NT2/D1 (cell line): ENCODE data around the gene LPP.

Experiments
- SUZ12 ChIP-seq: IDR thresholded peaks from 2 replicates; pipeline ENCODE4 v1.6.1; 2011; ENCODE audit not compliant: insufficient read length, insufficient read depth; ENCODE audit errors: extremely low read depth
- YY1 ChIP-seq: IDR thresholded peaks from 2 replicates; pipeline ENCODE4 v1.6.1; 2011; ENCODE audit not compliant: insufficient read length, insufficient read depth
- ZNF274 ChIP-seq: IDR thresholded peaks from 2 replicates; pipeline ENCODE4 v1.6.1; 2011; ENCODE audit warnings: mild to moderate bottlenecking, low read depth, low read length

DNA sequence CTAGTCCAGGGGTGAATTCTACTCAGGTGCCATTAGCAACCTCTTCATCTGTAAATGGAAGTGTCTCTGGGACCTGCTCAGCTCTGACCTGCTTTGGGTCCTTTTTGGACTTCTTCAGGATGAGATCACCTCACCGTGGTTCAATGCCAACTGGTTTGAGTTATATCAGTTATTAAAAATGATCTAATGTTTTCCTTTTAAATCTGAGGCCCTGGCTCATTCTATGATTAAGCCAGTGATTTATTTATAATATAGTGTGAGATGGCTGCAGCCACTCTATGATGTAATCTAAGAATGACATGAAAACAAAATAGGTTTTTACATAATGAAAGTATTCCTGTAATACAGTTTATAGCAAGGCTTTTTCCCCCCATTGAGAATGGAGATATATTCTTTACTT lies 79.4 kb downstream of the LPP start:
- TF ChIP-seq YY1 = no peak
- no peak for TF ChIP-seq SUZ12
- no peak for TF ChIP-seq ZNF274
